Measurements from ENCODE around the gene STK16. TPM values are rescaled to one million over a fixed set of nuclear protein-coding genes. Genes with fewer than 3 reads are reported as not detected.

STK16 gene
- total RNA-seq, 1 experiment from 2014 or later = 22.3 TPM

DNA sequence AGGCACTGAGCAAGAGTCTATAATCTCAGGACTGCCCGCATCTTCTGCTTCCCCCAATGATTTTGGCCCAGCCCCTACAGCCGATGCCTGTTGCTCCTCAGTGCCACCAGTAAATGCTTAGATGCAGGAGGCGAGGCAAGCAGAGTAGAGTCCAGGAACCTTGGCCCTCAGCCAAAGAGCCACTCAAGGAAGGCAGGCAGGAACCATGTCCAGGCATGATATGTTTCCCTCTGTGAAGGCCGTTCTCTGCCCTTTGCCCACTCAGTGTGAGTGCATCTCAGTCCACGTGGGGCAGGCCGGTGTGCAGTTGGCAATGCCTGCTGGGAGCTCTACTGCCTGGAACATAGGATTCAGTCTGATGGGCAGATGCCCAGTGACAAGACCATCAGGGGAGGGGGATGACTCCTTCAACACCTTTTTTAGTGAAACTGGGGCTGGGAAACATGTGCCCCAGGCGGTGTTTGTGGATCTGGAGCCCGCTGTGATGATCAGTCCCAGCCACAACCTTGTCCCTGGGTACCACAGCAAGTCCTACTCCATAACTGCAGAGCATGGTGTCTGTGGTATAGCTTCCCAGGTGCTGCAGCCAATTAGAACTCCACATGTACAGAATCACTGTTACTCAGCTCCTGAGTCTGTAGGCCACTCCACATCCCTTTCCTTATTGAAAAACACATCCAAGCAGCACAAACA, 24.2 kb downstream of the STK16 start:
- DNase-seq (ENCODE audit: low read depth) = no peak

DNA sequence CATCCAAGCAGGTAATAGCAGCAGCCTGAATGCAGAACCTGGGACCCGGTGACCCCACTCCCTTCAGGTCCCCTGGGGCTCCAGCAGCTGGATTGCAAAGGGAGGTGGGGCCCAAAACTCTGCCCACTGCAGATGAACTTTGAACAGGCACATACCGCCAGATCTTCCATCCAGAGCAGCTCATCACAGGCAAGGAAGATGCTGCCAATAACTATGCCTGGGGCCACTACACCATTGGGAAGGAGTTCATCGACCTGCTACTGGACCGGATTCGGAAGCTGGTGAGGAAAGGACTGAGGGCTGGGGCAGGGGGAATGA, 24.7 kb downstream of the STK16 start:
- DNase-seq (ENCODE audit: low read depth) = no peak

- DNase-seq (ENCODE audit: low read depth) = no peak
Observed at GRCh38 chr2:219271021-219271420, 25.7 kb downstream of the STK16 start.

GRCh38 chr2:219272356-219272755, 27.1 kb downstream of the STK16 start:
- no peak for DNase-seq (ENCODE audit: low read depth)

DNA sequence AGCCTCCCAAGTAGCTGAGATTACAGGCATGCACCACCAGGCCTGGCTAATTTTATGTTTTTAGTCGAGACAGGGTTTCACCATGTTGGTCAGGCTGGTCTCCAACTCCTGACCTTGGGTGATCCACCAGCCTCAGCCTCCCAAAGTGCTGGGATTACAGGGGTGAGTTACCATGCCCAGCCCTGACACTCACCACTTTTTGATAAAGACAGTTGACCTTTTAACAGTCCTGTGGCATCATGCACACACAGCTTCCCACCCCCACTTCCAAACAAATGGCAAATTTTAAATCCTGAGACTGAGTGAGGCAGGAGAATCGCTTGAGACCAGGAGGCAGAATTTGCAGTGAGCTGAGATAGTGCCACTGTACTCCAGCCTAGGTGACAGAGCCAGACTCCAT, 27.7 kb downstream of the STK16 start:
- peak; percentile 74 for DNase-seq (ENCODE audit: low read depth)

DNA sequence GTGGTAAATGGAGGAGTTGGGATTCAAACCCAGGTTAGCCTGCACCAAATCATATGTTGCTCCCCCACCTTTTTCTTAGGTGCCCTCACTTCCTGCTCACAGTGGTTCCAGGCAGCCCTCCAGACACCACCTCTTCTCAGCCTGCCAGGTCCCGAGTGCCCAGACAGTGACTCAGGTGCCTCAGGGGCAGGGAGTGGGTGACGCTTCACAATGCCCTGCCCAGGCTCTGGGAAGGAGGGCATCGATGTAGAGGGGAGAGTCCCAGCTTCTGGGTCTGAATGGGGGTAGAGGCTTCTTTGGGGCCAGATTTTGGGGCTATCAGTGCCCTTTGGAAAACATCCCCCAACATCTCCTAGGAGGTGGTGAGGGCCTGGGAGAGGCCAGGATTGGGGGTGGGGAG, 28.7 kb downstream of the STK16 start:
- DNase-seq (ENCODE audit: low read depth) = no peak

GRCh38 chr2:219274361-219274921, 29.2 kb downstream of the STK16 start:
- peak; percentile 72 for DNase-seq (ENCODE audit: low read depth)

- DNase-seq (ENCODE audit: low read depth) = peak; percentile 77
Observed at GRCh38 chr2:219277703-219278654, 32.7 kb downstream of the STK16 start.

- DNase-seq (ENCODE audit: low read depth) = no peak
Observed at GRCh38 chr2:219278655-219279150, 33.4 kb downstream of the STK16 start.

DNA sequence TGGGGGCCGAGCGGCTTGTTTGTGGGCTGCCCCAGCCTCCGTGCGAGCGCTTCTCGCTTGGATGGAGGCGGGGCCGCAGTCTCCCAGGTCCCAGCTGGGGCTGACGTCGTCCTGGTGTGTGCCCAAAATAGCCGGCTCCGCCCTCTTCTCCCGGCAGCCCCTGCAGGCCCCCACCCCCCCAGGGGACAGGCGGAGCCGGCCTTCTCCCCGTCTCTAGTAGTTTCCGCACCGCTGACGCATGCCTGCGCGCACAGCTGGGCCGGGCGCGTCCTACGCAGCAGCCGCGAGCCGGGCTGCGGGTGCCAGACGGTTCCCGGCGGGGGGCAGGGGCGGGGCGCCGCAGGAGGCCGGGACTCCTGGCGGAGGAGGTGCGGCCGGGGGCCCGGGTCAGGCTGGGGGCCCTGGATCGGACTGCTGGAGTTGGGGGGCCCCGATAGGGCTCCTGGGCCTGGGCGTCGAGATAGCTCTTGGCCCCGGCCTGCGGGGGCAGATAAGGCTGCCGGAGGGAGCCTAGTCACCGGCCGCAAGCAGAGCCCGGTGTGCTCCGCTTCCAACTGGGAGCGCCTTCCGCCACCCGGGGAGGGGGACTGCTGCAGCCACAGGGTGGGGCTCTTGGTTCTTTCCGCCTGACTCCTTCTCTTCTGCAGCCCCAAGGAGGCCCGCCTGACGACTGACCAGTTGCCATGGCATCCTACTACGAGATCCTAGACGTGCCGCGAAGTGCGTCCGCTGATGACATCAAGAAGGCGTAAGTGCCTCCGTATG, 34.1 kb downstream of the STK16 start, which contains the start of gene DNAJB2:
TSS of gene DNAJB2 (plus strand) at position 216 of the 765 bp plus-strand sequence. CDS start at position 684, 468 bp downstream.
- peak; percentile 98 for DNase-seq (ENCODE audit: low read depth)

GRCh38 chr2:219279916-219280516, 34.7 kb downstream of the STK16 start:
- DNase-seq (ENCODE audit: low read depth) = no peak

DNA sequence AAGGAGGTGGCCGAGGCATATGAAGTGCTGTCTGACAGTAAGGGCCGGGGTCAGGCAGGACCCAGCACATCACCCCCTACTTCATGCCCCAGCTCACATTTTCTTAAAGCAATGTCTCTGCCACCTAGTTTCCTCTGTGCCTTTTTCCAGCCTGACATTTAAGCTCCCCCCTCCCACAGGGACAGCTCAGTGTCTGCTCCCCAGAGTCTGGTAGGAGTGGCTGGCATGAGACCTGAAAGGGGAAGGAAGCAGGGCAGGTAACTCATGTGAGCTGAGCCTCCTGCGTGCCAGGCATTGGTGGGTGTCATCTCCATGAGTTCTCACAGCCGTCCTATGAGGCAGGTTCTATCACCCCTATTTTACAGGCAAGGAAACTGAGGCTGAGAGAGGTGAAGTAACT, 35.4 kb downstream of the STK16 start:
- no peak for DNase-seq (ENCODE audit: low read depth)

GRCh38 chr2:219281588-219281987, 36.3 kb downstream of the STK16 start:
- no peak for DNase-seq (ENCODE audit: low read depth)

GRCh38 chr2:219282375-219282774, 37.1 kb downstream of the STK16 start:
- no peak for DNase-seq (ENCODE audit: low read depth)

- DNase-seq (ENCODE audit: low read depth) = no peak
Observed at GRCh38 chr2:219282943-219283581, 37.8 kb downstream of the STK16 start.

DNA sequence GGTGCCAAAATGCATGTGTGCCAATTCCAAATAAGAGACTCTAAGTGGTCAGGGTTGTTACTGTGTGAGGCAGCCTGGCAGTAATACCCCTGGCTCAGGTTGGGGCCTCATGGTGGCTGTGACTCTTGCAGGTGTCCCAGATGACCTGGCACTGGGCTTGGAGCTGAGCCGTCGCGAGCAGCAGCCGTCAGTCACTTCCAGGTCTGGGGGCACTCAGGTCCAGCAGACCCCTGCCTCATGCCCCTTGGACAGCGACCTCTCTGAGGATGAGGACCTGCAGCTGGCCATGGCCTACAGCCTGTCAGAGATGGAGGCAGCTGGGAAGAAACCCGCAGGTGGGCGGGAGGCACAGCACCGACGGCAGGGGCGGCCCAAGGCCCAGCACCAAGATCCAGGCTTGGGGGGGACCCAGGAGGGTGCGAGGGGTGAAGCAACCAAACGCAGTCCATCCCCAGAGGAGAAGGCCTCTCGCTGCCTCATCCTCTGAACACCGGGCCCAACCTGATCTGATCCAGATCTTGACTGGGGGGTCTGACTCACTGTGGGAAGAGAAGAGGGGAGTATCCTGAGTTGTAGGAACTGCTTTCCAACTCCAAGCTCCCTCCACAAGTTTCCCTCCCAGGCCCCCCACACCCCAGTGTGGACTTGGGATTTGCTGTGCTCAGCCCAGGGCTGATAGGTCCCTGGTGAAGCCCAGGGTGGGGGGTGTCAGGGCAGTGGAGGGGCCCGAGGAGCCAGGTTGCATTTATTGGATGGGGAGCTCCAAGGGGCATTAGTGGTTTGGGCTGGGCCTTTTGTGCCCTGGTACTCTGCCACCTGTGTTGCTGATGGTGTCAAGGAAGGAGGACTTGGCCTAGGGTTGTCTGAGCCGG, 39.5 kb downstream of the STK16 start:
- DNase-seq (ENCODE audit: low read depth) = no peak

- DNase-seq (ENCODE audit: low read depth) = no peak
Observed at GRCh38 chr2:219285373-219285735, 40.1 kb downstream of the STK16 start.

GRCh38 chr2:219285894-219286425, 40.7 kb downstream of the STK16 start:
- DNase-seq (ENCODE audit: low read depth) = no peak

- DNase-seq (ENCODE audit: low read depth) = peak; percentile 52
Observed at GRCh38 chr2:219286436-219287115, 41.3 kb downstream of the STK16 start.

Measured in LHCN-M2 (cell line).